Right renal pelvis (tissue), 4 donors: ENCODE data around the gene OAS2. TPM values are rescaled to one million over a fixed set of nuclear protein-coding genes. Genes with fewer than 3 reads are reported as not detected.

Experiments used
- DNase-seq, 4 donors: peaks; one replicate each; pipeline ENCODE4 v3.0.0-alpha.2; 2013; ENCODE audit warnings: low read depth in 4 of 4, low spot score in 3 of 4, missing footprints in 1 of 4
- polyA plus RNA-seq, 4 donors: library from polyadenylated mRNA; unstranded; fragments of 120-200 nt; gene quantifications; one replicate each; pipeline ENCODE4 v1.2.1, GENCODE V29; 2013; ENCODE audit not compliant: insufficient read length in 4 of 4

OAS2 gene
- polyA plus RNA-seq: 10 to 100 TPM in 2 of 4 donors, 1 to 10 TPM in 2; 4.9 to 11.4 (median 10.1) TPM

- DNase-seq: no peak
These were observed at the start of gene OAS2 for GRCh38 chr12:112978163-112979040. Gene OAS2 (plus strand): TSS chr12:112978519. CDS start chr12:112978609, 90 bp downstream.

GRCh38 chr12:112928978-112929377 is 49.3 kb upstream of the OAS2 start:
- DNase-seq: no peak

- no peak for DNase-seq
These were observed 48.6 kb upstream of the OAS2 start for GRCh38 chr12:112929715-112930114.

- DNase-seq: no peak
These were observed 48.0 kb upstream of the OAS2 start for GRCh38 chr12:112930350-112930749.

GRCh38 chr12:112932485-112933128 is 45.7 kb upstream of the OAS2 start:
- DNase-seq: no peak

- DNase-seq: no peak
These were observed 45.2 kb upstream of the OAS2 start for GRCh38 chr12:112933129-112933505.

GRCh38 chr12:112936264-112936663 is 42.1 kb upstream of the OAS2 start:
- no peak for DNase-seq

GRCh38 chr12:112936927-112937326 is 41.4 kb upstream of the OAS2 start:
- DNase-seq: no peak

GRCh38 chr12:112937741-112938719 is 40.3 kb upstream of the OAS2 start, which contains the start of gene OAS3:
Gene OAS3 (plus strand): TSS chr12:112938474. CDS start chr12:112938531, 57 bp downstream.
- DNase-seq: peak; percentile 47 to 66 (median 58)

- DNase-seq: no peak
These were observed 39.6 kb upstream of the OAS2 start for GRCh38 chr12:112938751-112939150.

GRCh38 chr12:112939761-112940381 is 38.4 kb upstream of the OAS2 start:
- no peak for DNase-seq

- DNase-seq: no peak
These were observed 36.6 kb upstream of the OAS2 start for GRCh38 chr12:112941528-112942335.

GRCh38 chr12:112942572-112942971 is 35.7 kb upstream of the OAS2 start:
- DNase-seq: no peak

- DNase-seq: no peak
These were observed 34.2 kb upstream of the OAS2 start for GRCh38 chr12:112944024-112944690.

GRCh38 chr12:112945515-112945914 is 32.8 kb upstream of the OAS2 start:
- no peak for DNase-seq

- DNase-seq: no peak
These were observed 31.9 kb upstream of the OAS2 start for GRCh38 chr12:112946236-112947000.

- no peak for DNase-seq
These were observed 31.0 kb upstream of the OAS2 start for GRCh38 chr12:112947314-112947713.

- DNase-seq: no peak
These were observed 30.6 kb upstream of the OAS2 start for GRCh38 chr12:112947761-112948160.
